ENCODE measurements around the gene GLYATL3. TPM values are rescaled to one million over a fixed set of nuclear protein-coding genes. Genes with fewer than 3 reads are reported as not detected.

GLYATL3 gene
- total RNA-seq, 1 donor from 2014 or later = not detected

DNA sequence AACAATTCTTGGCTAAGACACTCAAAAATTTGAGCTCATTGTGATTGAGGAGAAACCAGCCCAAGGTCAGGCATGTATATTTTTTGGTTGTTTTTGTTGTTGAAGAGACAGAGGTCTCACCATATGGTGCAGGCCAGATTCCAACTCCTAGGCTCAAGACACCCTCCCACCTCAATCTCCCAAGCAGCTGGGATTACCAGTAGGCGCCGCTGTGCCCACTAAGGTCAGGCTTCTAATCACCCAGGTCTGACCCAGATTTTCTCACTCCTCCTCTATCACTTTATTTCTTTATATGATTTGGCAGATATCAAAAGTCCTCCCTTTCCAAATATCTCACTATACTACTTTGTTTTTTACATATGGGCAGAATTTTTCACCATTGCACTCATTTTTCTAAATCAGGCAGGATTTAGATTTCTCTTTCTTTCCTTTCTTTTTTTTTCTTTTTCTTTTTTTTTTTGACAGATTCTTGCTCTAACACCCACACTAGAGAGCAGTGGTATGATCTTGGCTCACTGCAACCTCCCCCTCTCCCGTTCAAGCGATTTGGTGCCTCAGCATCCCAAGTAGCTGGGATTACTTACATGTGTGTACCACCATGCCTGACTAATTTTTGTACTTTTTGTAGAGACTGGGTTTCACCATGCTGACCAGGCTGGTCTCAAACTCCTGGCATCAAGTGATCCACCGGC is 49.0 kb downstream of the GLYATL3 start:
- no peak for DNase-seq (ENCODE audit: low spot score)

DNA sequence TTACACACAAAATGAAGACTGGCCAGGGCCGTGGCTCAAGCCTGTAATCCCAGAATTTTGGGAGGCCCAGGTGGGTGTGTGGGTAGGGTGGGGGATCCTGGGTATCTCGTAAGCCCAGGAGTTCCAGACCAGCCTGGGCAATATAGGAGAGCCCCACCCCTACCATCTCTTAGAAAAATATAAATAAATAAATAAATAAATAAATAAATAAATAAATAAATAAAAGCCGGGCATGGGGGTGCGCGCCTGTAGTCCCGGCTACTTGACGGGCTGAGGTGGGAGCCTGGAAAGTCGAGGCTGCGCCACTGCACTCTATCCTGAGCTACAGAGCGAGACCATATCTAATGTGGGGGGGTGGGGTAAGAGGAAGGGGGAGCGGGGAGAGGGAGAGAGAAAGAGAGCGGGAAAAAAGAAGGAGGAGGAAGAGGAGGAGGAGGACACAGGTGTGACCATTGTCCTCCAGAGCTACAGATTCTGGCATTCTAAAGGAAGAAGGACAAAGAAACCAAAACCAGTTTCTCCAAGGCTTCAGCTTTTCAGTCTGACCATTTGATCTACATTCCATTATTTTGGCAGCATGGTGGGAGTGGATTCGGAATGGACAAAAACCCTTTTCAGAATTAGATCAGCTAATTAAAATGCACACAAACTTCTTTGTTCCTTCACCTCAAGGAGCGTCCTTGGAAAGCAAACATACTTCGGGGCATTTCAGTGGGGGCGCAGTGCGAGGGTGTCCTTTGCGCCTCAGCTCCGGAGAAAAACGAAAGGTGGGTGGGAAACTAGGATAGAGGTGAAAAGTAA is 50.2 kb downstream of the GLYATL3 start:
- no peak for DNase-seq (ENCODE audit: low spot score)

DNA sequence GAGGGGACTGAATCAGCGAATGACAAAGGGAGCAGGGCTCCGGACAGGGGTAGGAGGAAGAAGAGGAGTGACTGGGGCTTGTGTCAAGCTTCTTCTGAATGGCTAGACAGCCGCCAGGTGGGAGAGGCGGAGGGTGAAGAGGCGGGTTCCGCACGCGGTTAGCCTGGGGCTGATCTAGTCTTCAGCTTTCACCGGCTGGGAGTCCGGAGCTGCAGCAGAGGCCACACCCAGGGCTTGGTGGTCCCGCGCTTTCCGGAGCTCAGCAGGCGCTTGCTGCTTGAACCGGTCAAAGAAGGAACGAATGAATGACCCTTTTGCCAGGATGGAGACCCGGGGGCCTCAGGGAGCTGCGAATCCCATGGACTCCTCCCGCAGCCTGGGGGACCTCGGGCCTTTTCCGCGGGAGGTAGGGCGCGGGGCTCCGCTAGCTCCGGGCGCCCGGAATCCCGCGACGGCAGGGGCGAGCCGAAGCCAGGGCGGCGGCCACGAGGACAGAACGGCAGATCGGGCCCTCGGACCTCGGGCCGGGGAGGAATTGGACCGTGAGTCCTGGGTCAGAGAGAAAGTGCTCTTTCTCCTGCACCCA is 50.9 kb downstream of the GLYATL3 start, which contains the start of gene C6orf141:
Gene C6orf141 (plus strand): TSS at position 177 of the 586 bp plus-strand sequence. CDS start 125 bp downstream, at position 302.
- no peak for DNase-seq (ENCODE audit: low spot score)

DNA sequence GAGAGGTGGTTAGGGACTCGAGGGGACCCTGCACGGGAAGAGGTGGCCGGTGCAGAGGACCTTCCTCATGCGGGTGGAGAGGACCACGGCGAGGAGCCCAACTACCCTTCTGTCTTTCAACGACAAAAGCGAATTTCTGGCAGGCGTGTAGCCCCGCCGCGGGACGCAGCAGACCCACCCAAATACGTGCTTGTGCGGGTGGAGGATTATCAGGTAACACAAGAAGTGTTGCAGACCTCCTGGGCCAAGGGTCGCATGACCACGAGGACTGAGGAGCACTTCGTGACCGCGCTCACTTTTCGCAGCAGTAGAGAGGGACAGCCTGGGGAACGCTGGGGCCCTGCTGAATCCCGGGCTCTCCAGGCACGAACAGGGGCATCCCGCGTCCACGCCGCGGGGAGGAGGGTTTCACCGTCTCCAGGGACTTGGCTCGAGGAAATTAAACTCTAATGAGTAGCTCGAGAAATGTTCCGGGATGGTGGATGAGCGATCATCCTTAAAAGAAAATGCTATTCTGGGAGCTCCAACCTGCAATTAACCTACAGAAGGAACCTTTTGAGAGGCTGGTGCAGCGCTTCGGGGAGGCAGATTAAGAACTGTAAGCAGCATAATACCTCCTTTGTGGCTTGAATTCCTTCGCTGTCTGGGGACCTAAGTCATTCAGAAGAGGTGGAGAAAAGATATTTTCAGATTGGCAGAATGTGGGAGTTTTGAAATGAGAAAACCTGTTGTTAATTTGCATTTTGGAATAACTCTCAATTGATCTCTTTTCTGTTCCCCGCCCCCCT is 51.5 kb downstream of the GLYATL3 start:
- no peak for DNase-seq (ENCODE audit: low spot score)

DNA sequence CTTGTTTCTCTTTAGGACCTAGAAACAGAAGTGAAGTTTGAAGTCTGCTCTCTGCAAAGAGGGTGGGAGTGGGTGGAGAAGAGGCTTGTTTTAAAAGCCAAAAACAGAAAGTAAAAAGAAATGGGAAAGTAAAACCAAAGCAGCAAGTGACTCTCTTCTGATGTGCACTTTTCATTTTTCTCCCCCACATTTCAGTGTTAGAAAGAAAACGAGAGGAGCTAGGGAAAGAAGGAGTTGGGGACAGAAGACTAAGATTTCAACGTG is 52.1 kb downstream of the GLYATL3 start:
- no peak for DNase-seq (ENCODE audit: low spot score)

DNA sequence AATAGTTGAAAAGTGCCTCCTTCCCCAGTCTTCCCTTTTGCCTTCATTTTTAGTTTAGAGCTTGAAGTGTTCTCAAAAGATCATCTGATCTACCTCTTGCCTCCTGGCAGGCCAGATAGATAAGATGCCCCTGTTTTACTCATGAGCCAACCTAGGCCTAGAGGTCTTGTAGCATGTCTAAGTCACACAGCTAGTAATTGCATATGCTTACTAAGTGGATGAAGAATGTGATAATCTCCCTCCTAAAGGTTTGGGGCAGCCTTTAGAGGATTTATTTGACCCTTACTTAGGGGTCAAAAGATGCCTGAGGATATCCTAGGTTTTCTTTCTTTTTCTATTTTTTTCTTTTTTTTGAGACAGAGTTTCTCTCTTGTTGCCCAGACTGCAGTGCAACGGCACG is 52.9 kb downstream of the GLYATL3 start:
- DNase-seq (ENCODE audit: low spot score) = no peak

DNA sequence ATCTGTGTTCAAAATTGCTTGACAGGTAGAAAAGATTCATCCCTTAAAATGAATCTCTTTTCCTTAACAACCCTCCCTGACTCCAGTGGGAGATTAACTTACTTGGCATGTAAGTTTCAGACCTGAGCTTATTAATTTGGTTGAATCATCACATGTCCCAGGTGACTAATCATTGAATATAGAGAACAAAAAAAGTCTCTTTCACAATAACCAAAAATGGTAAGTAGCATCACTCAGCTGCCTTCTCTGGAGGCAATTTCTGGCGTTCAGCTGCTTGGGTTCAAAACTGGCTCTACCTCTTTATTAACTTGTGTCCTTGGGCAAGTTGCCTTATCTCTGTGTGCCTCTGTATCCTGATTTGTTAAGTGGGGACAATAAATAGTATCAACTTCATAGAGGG is 53.7 kb downstream of the GLYATL3 start:
- no peak for DNase-seq (ENCODE audit: low spot score)

DNA sequence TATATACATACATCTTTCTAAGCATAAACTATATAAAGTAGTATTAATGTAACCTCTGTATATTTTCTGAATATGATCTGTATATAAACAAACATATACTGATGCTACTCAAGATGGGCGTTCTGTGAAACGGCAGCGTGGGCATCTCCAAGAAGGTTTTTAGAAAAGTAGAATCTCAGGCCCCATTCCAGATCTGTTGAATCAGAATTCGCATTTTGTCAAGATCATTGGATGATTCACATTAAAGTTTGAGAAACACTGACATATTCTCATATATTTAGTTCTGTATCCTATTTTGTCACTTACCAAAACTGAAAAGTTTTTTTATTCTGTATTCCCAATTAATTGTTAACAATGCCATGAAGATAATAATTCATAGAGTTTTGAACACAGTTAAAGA is 56.2 kb downstream of the GLYATL3 start:
- DNase-seq (ENCODE audit: low spot score) = no peak

DNA sequence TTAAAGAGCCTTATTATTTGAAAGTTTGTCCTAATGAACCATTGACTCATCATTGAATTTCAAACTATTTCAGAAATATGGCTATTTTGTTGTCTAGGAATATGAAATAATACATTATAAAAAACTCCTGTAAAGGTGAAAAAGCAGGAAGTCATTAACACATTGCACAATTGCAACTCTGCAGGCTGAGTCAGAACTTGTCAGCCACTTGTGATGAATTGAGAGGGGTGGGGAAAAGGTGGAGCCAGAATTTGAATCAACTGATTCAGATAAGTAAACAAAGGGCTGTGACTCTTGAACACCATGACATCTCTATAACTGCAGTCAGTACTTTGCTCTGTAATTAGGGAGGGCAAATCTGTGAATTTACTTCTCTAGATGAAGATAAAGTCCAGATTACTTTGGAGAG is 56.7 kb downstream of the GLYATL3 start:
- no peak for DNase-seq (ENCODE audit: low spot score)

DNA sequence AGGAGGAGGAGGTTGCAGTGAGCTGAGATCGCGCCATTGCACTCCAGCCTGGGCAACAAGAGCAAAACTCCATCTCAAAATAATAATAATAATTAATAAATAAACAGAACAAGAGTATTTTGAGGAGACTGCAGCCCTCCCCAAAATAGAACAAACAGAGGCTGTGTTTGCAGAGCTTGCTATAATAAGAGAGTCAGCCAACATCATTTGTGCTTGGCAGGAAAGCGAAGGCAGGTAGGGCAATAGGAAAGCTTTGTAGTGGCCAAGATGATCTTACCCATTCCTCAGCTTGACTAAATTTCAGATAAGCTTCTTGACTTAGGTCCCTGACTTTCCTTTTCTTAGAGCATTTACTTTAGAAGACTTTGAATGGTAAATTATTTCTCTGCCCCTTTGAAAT is 57.5 kb downstream of the GLYATL3 start:
- DNase-seq (ENCODE audit: low spot score) = no peak

DNA sequence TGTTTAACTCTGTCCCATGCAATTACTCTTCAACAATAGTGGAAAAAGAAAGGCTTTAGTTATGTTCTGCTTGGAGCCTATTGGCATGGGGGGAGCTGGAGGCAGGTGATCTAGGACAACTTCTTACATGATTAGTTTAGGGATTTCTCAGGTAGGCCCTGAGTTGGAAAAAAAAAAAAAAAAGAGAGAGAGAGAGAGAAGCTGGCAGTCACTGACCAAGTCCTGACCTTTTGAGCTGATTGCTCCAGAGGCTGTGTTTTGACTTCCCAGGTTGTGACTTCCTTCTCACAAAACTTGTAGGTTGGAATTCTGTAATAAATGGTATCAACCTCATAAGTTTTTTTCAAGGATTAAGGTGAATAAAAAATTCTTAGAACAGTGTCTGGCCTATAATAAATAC is 58.5 kb downstream of the GLYATL3 start:
- no peak for DNase-seq (ENCODE audit: low spot score)

DNA sequence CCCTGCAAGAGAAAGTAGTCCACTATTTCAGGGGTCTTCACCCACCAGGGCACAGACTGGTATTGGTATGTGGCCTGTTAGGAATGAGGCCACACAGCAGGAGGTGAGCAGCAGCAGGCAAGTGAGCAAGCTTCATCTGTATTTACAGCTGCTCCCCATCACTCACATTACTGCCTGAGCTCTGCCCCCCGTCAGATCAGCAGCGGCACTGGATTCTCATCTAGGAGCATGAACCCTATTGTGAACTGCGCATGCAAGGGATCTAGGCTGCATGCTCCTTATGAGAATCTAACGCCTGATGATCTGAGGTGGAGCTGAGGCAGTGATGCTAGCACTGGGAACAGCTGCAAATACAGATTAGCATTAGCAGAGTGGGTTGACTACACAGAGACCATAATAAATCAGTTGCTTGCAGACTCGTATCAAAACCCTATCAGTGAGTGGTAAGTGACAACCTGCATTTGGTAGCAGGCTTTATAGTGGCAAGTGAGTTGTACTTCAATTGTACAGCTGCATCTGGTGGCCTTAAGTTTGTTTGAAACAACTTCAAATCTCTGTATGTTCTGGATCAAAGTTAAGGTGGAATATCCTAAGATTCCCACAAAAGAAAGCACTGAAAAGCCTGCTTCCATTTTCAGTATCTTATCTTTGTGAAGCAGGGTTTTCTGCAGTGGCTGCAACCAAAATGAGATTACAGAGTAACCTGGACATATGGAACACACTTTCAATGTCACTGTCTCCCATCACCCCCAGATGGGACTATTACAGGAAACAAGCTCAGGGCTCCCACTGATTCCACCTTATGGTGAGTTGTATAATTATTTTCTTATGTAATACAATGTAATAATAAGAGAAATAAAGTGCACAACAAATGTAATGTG is 63.5 kb downstream of the GLYATL3 start:
- DNase-seq (ENCODE audit: low spot score) = no peak

DNA sequence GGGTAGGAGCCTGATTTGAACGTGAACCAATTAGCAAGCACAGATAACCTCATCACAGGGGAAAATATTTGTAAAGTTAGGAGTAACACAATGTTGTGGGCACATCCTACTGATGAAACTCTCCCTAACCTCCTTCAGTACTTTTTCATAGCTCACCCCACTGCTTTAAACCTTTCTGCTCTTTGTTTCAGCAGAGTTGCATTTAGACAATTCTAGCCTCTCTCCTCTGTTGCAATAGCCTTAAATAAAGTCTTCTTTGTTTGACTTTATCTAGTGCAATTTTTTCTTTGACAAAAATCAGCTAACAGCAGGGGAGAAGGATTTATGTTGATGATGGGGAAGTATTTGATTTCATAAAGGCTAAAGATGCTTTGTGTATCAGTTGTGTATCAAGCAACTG is 64.8 kb downstream of the GLYATL3 start:
- no peak for DNase-seq (ENCODE audit: low spot score)

DNA sequence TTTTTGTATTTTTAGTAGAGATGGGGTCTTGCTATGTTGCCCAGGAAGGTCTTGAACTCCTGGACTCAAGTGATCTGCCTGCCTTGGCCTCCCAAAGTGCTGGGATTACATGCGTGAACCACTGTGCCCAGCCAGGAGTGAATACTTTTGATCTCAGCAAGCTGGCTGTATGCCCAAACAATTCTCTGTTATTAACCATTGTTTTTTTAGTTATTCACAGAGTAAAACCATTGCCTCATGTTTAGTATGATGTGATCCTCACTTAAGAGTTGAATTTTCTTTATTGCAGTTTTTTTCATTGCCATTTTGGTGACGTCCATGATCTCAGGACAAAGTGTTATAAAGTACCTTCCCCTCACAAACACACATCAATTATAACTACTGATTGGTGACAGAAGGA is 65.5 kb downstream of the GLYATL3 start:
- DNase-seq (ENCODE audit: low spot score) = no peak

DNA sequence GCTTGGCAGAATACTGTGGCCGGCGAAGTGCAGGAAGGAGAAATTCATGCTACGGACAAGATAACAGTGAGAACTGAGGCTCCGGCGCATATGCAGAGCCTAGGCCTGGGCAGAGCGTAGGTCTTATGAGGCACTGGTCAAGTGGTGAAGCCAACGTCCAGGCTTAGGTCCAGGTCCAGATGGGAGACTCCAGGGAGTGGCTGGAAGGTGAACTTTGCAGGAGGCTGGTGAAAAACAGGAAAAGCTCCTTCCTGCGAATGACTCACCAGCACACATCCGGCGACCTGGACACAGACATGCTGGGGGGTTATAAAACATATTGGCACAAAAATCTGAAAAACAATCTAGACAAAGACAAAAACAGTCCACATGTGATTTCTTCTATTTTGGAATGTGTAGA is 66.1 kb downstream of the GLYATL3 start:
- no peak for DNase-seq (ENCODE audit: low spot score)

DNA sequence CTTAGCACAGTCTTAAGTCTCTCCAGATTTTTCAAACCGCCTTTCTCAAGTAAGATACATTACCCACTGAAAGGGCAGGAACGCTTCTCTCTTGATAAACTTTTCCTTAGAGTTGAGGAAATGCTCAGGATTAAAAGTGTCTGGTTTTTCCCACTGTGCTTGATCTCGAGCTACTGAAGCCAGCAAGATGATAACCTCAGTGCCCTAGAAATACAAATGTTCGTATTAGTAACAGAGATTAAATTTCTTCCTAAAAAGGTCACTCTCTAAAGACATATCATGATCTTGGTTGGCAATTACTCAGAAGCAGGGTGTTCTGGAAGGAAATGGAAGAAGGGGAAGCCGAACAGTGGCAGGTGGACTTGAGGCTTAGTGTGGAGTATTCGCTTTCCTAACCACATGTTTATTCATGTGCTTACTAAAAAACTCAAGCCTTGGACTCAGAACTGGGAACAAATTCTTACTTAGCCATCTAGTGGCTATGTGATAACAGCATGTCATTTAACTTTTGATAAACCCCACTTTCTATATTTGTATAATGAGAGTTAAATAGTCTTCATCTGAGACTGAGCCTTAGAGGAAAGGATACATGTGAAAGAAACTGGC is 70.9 kb downstream of the GLYATL3 start:
- DNase-seq (ENCODE audit: low spot score) = no peak

DNA sequence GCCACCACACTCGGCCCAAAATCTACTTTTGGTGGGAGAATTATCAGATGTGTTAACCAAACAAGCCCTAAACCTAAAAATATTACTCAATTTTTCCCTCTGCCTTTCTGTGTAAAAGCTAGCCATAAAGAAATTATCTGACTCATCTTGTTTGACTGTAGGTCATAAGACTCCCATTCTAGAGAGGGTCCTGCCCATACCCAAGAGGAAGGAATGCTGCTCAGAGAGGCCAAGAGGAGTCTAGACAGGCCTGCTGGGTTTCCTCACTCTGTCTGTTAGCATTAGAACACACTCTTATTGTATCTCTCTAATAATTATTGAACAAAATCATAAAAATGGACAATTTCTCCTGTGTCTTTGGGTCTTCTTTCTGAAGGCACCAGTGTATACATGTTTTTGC is 76.9 kb downstream of the GLYATL3 start:
- DNase-seq (ENCODE audit: low spot score) = no peak
